Activated T-cell treated with anti-CD3 and anti-CD28 coated beads, Interleukin-2, amount 50 U/mL, for 24 hours (primary cell): Measurements from ENCODE around the gene FN1.
"Not testable (repeated sequence)": the region's sequence is repeated elsewhere in the genome, so short reads cannot be mapped to it uniquely, and the experiment has no call there.

Source experiments
- DNase-seq: peaks from one replicate; pipeline ENCODE4 v3.0.0-alpha.2; 2020
- H3K27ac Mint-ChIP-seq: 2 replicates; pipeline ENCODE4 v1.8.0; 2020; ENCODE audit warnings: mild to moderate bottlenecking, mixed read lengths
- H3K27me3 Mint-ChIP-seq: 2 replicates; pipeline ENCODE4 v1.8.0; 2020; ENCODE audit warnings: mixed read lengths
- H3K36me3 Mint-ChIP-seq: 2 replicates; pipeline ENCODE4 v1.8.0; 2020; ENCODE audit warnings: low read depth, mixed read lengths
- H3K4me1 Mint-ChIP-seq: 2 replicates; pipeline ENCODE4 v1.8.0; 2020; ENCODE audit warnings: low read depth, mixed read lengths
- H3K4me3 Mint-ChIP-seq: 2 replicates; pipeline ENCODE4 v1.8.0; 2020; ENCODE audit warnings: mild to moderate bottlenecking, moderate library complexity, mixed read lengths
- H3K9me3 Mint-ChIP-seq: 2 replicates; pipeline ENCODE4 v1.8.0; 2020; ENCODE audit warnings: mixed read lengths

Gene FN1

DNA sequence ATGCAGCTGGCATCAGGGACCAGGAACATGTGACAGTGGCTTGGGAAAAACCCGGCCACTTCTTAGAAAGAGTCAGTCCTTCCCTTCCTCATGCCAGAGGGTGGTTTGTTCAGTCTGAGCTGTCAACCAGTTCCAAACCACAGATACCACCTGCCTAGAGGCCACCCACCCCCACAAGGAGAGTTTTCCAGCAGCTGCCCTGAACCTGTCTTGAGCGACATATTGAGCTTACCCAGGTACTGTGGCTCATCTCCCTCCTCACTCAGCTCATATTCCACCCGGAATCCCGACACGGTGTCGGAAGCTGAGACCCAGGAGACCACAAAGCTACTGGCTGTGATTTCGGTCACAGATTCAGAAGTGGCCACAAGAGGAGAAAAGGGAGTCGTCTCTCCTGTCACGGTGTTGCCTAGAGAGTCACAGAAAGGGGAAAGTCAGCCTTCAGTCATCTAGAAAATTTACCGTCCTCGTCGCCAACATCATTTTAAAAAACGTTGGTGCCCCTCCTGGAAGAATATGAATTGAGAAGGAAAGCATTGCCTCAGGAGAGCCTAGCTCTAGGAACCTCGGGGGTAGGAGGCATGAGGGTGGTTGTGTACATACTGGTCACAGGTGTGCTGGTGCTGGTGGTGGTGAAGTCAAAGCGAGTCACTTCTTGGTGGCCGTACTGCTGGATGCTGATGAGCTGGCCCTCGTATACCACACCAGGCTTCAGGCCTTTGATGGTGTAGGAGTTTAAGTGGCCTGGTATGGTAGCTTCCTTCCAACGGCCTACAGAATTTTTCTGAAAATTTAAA, 26.3 kb downstream of the FN1 start:
- Mint-ChIP-seq H3K27ac (no peak overlapping the region), H3K36me3 (no peaks in the 10 kb centered on the region), H3K27me3 (peaks cover 46% of the 10 kb centered on the region), H3K4me1 (peaks cover 16% of the 10 kb centered on the region), H3K4me3 (no peak overlapping the region), H3K9me3 (peaks cover 2% of the 10 kb centered on the region)
- no peak for DNase-seq

DNA sequence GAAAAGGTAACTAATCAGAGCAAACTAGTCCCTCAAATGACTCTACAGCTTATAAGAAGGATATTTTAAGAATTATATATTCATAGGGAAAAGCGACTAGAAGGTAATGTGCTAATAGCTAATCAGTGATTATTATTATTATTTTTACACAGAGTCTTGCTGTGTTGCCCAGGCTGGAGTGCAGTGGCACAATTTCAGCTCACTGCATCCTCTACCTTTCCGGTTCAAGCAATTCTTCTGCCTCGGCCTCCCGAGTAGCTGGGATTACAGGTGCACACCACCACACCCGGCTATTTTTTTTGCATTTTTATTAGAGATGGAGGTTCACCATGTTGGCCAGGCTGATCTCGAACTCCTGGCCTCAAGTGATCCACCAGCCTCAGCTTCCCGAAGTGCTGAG, 27.4 kb downstream of the FN1 start:
- peaks cover 16% of the 10 kb centered on the region for H3K4me1 Mint-ChIP-seq
- H3K36me3 Mint-ChIP-seq, H3K4me3 Mint-ChIP-seq, DNase-seq, H3K9me3 Mint-ChIP-seq, H3K27ac Mint-ChIP-seq: not testable (repeated sequence)
- H3K27me3 Mint-ChIP-seq: peaks cover 37% of the 10 kb centered on the region

DNA sequence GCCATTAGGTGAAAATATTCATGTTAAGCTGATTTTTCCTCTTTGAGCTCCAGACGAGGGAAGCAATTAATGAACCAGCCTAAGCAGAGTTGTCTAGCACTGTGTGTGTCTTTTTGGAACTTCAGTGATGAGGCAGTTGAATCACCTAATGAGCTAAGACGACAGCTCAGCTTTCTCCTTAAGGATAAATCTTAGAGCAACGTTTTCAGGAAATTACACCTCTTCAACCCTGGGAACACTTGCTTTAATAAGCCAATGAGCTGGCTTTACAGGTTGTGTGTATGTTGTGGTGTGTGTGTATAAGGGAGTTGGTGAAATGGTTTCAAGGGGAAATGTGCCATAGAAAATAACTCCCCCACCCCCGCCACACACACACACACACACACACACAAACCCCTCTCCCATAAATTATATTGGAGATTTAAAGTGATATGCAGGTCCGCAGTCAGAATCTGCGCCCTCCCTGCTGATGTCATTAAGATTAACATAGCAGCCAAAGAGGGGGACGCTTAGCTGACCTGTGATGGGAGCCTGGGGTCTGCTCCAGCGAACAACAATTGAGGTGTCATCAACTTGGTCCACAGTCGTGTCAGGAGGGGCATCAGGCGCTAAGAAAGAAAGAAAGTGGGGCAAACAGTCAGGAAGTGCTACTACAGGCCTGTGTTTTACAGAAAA, 28.1 kb downstream of the FN1 start:
- Mint-ChIP-seq H3K4me3 (no peak overlapping the region), H3K27me3 (peaks cover 33% of the 10 kb centered on the region), H3K4me1 (peaks cover 16% of the 10 kb centered on the region), H3K27ac (no peak overlapping the region), H3K36me3 (no peaks in the 10 kb centered on the region), H3K9me3 (peaks cover 2% of the 10 kb centered on the region)
- no peak for DNase-seq

DNA sequence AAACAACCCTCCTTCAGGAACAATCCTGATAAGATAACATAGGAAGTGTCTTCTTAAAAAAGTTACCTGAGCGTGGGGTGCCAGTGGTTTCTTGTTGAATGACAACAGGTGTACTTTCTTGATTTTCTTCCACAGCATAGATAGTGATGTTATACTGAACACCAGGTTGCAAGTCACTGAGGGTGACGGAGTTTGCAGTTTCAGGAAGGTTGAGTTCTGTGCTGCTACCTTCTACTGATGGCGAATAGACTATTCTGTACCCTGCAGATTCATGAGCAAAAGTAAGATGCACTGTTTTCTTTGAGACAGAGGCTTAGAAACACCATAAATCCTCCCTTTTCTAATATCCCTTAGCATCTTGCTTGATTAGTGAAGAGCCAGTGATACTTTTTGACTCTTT, 28.8 kb downstream of the FN1 start:
- no peak overlapping the region for H3K4me3 Mint-ChIP-seq
- no peaks in the 10 kb centered on the region for H3K36me3 Mint-ChIP-seq
- no peak overlapping the region for H3K27ac Mint-ChIP-seq
- peaks cover 16% of the 10 kb centered on the region for H3K4me1 Mint-ChIP-seq
- DNase-seq: no peak
- peaks cover 2% of the 10 kb centered on the region for H3K9me3 Mint-ChIP-seq
- peaks cover 31% of the 10 kb centered on the region for H3K27me3 Mint-ChIP-seq

DNA sequence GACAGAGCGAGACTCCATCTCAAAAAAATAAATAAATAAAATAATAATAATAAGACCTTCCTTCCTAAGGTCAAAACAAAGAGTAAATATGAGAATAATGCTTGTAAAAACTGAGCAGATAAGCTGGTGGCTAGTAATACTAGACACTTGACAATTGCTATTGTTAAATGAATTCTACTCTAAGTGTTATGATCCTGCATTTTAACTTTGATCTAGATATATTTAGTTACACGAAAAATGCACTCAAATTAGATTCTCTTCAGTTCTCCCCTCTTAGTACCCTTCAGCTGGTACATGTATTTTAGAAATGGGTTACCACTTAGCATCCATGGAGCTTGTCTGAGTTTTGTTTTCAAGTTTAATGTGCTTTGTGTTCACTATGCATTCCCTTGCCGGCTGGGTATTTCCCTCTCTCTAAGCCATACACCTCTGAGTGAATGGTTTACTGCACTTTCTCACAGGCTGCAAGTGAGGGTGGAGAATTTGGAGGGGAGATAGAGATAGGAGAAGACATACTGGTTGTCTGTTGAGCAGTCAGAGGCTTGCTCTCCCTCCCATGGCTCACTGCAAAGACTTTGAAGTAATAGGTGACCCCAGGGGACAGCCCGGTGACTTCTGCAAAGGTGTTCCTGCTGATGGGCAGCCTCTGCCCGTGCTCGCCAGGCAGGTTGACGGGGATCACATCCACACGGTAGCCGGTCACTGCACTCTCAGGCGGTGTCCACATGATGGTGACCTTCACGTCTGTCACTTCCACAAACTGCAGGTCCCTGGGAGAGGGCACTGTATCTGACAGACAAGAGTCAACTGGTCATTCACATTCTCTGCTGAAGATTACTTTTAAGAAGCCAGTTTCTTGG, 29.9 kb downstream of the FN1 start:
- Mint-ChIP-seq H3K36me3 (no peaks in the 10 kb centered on the region), H3K27ac (no peak overlapping the region), H3K4me1 (peaks cover 13% of the 10 kb centered on the region), H3K9me3 (peaks cover 2% of the 10 kb centered on the region), H3K4me3 (no peak overlapping the region), H3K27me3 (peaks cover 31% of the 10 kb centered on the region)
- DNase-seq: no peak

DNA sequence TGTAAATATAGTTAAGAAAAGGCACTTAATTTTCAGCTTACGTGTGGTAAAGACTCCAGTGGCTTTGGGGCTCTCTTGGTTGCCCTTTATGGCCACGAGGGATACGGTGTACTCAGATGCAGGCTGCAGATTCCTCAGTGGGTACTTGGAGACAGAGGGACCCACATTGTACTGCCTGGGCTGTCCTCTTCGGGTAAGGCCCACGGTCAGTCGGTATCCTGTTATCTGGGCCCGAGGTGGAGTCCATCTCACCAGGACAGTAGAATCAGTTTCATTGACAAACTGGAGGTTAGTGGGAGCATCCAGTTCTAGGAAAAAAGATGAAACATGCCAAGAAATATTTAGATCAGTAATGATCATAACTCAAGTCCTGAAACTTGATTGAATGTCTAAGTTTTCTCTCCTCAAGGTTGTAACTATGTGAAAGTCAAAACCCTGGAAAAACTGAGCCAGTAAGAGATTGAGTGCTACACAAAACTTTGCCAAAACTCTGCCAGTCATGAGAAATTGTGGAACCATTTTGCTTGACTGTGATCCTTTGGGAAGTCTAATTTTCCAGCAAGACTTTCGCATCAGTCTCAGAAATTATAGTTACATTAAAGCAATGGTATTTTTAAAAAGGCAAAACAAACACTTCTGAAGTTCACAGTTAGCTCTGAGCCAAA, 31.4 kb downstream of the FN1 start:
- no peaks in the 10 kb centered on the region for H3K36me3 Mint-ChIP-seq
- H3K4me1 Mint-ChIP-seq: peaks cover 7% of the 10 kb centered on the region
- DNase-seq: no peak
- H3K9me3 Mint-ChIP-seq: no peaks in the 10 kb centered on the region
- peaks cover 27% of the 10 kb centered on the region for H3K27me3 Mint-ChIP-seq
- H3K27ac Mint-ChIP-seq: no peak overlapping the region
- H3K4me3 Mint-ChIP-seq: no peak overlapping the region

DNA sequence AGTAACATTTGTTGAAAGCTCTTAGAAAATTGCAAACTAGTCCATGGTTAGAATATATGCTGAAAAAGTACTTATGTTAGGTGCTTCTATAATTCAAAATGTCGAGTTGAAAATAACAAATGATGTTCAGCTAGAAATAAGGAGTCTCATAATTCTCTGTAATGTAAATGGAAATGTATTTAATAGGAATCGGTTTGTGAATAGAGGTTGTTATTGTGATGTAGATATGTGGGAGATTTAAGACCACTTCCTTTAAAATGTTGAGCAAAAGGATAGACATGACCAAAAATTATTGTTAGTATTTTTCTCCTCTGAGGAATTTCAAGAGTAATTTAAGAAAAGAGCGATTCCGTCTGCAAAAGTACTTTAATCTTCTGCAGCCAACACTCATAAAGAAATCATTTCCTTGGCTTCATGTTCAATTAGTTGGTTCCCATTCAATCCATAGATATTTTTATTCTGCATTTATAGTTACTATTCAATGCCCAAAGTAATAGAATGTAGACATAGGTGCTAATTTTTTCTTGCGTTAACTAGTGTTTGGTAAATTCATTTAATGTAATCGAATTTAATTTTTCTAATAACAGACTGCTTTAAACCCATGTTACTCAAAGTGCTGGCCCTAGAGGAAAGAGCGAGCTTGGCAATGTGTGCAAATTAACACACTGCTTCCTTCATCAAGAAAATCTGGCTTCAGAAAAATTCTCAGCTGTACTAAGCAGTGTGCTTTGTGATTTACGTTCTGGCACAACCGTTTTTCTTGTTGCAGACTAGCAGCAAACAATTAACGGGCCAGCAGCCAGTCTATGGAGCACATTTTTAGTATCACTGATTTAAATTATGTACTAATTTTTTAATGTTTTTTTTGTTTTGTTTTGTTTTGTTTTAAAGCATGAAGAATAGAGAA, 32.2 kb downstream of the FN1 start:
- peaks cover 21% of the 10 kb centered on the region for H3K27me3 Mint-ChIP-seq
- H3K27ac Mint-ChIP-seq: no peak overlapping the region
- H3K9me3 Mint-ChIP-seq: no peaks in the 10 kb centered on the region
- no peaks in the 10 kb centered on the region for H3K4me1 Mint-ChIP-seq
- DNase-seq: no peak
- H3K4me3 Mint-ChIP-seq: no peak overlapping the region
- no peaks in the 10 kb centered on the region for H3K36me3 Mint-ChIP-seq

DNA sequence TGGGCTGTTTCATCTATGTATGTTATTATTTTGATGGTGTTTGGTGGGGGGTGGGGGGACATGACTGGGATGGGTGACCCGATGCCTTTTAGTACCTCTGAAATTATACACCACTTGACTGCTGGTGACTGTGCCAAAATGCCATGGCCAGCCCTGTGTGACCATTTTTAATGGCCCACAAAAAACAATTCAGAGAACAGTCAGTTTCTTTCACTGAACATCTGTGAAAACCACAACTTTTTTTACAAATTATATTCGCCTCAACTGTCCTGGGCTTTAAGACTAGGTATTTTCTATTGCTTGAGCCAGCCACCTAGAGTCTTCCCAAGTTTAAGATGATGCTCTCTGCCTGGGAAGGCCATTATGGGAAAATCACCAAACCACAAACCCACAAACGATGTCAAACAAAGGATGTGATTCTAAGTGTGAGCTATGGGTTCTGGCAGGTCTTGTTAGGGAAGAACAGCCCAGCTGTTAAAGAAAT, 33.9 kb downstream of the FN1 start:
- Mint-ChIP-seq H3K36me3 (no peaks in the 10 kb centered on the region), H3K4me3 (no peak overlapping the region), H3K9me3 (no peaks in the 10 kb centered on the region), H3K27ac (no peak overlapping the region), H3K4me1 (no peaks in the 10 kb centered on the region), H3K27me3 (peaks cover 9% of the 10 kb centered on the region)
- DNase-seq: no peak

DNA sequence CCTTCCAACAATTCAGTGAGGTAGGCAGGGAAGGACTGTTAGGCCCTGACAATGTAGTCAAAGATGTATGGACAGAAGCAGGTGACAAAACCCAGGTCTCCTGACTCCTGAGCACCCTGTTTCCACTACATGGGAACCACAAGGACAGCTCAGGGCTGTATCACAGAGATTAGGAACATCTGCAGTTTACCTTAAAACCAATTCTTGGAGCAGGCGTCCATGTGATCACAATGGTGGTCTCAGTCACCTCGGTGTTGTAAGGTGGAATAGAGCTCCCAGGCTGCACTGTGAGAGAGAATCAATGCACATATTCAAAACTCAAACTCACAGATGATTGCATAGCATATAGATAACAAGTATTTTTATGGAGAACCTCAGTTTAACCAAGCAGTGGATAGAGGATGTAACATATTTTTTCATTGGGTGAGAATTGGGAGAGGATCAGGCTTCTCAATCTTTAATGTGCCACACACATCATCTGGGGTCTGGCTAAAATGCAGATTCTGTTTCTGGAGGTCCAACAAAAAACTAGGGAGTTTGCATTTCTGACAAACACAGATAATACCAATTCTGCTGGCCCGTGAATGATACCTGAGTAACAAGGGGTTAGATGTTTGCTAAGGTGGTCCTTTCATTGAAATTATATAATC, 36.7 kb downstream of the FN1 start:
- Mint-ChIP-seq H3K4me3 (no peak overlapping the region), H3K27me3 (peaks cover 3% of the 10 kb centered on the region), H3K9me3 (no peaks in the 10 kb centered on the region), H3K36me3 (no peaks in the 10 kb centered on the region), H3K27ac (no peak overlapping the region), H3K4me1 (no peaks in the 10 kb centered on the region)
- no peak for DNase-seq

DNA sequence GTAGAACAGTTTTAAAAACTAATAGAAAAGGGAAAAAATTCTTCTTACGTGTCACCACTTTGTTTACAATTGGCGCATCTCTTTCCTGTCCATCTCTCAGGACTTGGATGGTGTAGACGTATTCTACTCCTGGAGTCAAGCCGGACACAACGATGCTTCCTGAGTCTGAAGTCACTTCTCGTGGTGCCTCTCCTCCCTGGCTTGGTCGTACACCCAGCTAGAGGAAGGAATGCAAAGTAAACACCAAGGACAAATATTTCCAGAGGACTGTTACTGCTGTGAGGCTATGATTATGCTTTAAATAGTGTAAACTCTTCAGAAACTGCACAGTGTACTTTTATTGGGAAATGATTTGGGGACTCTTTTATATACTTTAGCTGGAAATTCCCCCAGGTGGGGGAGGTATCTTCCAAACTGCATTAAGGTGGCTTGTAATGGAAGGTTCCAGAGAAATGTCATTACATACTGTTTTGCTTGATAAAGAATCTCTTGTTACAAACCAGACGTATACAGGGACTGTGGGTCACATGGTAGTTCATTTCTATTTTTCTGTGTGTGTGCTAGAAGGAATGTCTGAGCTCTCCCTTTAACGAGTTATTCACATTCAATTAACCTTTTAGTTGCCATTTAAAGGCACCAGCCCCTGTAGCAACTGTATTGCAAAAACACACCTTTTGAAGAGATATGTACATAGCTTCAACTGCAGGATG, 38.1 kb downstream of the FN1 start:
- Mint-ChIP-seq H3K4me3 (no peak overlapping the region), H3K27ac (no peak overlapping the region), H3K9me3 (no peaks in the 10 kb centered on the region), H3K27me3 (peaks cover 5% of the 10 kb centered on the region), H3K4me1 (no peaks in the 10 kb centered on the region), H3K36me3 (no peaks in the 10 kb centered on the region)
- DNase-seq: no peak

DNA sequence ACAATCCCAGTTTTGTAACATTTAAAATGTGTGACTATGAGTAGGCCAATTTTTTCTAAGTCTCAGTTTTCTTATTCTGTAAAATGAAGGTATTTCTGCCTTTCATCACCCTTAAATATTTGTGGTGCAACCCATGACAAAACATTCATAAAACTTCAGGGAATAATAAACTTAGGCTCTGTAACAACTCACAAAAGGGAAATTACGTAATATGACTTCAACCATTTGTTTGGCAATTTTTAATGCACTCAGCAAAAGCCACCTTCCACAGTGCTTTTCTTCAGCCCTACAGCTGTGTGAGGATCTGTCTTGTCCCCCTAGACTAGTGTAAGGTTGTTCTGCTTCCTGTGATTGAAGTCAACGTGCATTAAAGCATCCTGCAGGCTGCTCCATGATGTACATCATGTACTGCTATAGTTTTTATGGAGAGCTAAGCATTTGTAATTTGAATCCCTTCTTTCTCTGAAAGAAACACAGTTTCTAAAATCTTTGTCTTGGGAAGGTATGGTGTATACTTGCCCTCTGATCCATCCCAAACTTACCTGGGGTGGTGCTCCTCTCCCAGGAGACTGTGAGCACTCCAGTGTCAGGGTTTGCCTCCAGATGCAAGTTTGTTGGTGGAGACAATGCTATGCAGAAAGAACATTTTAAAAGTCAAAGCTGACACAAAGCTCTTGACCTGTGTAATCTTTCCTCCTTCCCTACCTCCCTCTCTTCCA, 39.1 kb downstream of the FN1 start:
- no peak for DNase-seq
- H3K4me3 Mint-ChIP-seq: no peak overlapping the region
- no peaks in the 10 kb centered on the region for H3K36me3 Mint-ChIP-seq
- no peak overlapping the region for H3K27ac Mint-ChIP-seq
- H3K27me3 Mint-ChIP-seq: peaks cover 8% of the 10 kb centered on the region
- no peaks in the 10 kb centered on the region for H3K4me1 Mint-ChIP-seq
- no peaks in the 10 kb centered on the region for H3K9me3 Mint-ChIP-seq

DNA sequence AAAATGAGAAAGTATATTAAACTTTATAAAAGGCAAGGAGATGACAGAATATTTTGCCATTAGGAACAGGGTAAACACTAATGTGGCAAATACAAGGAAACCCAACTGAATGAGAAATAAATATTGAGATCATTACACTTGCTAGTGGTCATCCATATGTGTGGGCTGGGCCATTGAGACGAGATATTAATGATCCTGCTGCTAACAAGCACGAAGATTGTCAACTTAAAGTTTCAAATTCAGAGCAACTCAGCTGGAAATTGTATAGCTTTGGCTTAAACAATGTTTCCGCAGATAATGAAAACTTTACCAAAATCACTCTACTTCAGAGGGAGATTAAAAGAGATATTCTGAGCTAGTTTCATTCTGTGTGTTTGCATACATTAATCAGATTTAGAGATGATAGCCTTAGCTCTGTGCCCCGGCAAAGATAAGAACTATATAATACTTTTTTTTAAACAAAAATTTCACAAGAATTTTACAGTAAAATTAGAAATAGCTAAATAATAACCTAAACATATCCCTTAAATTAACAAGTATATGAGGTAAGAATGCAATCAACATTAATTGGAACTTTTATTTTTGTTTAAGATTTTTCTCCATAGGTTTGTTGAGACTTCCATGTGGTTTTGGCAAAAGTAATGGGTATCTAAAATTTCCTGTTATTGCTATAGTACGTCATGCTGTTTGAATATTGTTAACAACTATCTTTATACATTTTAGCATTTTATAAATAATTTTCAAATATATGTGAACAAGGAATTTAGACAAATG, 40.0 kb downstream of the FN1 start:
- no peak overlapping the region for H3K4me3 Mint-ChIP-seq
- no peaks in the 10 kb centered on the region for H3K9me3 Mint-ChIP-seq
- H3K4me1 Mint-ChIP-seq: no peaks in the 10 kb centered on the region
- peaks cover 8% of the 10 kb centered on the region for H3K27me3 Mint-ChIP-seq
- H3K27ac Mint-ChIP-seq: no peak overlapping the region
- DNase-seq: no peak
- H3K36me3 Mint-ChIP-seq: no peaks in the 10 kb centered on the region
